ENCODE results near the gene GAA. TPM values are rescaled to one million over a fixed set of nuclear protein-coding genes. Genes with fewer than 3 reads are reported as not detected.

Gene GAA
- total RNA-seq, 2 experiments from 2014 or later, result 16.0 to 18.7 TPM

- CTCF ChIA-PET, result interaction anchor here (1.8 to 2.5 kb wide), 4 partner anchors 12 to 76 kb away, joined by 4 to 26 read pairs (median 22); no protein-coding TSS in a partner anchor
- H3K27ac Mint-ChIP-seq, result no peak overlapping the region
Measured at GRCh38 chr17:80100035-80100323, 1.4 kb upstream of the GAA start.

GRCh38 chr17:80101946-80102663, 724 bp downstream of the GAA start:
- Mint-ChIP-seq H3K4me3 (peak overlapping the region; percentile 81), H3K27ac (peak overlapping the region; percentile 76), H3K9me3 (no peaks in the 10 kb centered on the region), H3K27me3 (peaks cover 3% of the 10 kb centered on the region), H3K4me1 (peaks cover 29% of the 10 kb centered on the region), H3K36me3 (ENCODE audit: low read depth) (no peaks in the 10 kb centered on the region)
- DNase-seq, result no peak
- CTCF ChIA-PET, result interaction anchor here (0.6 to 2.5 kb wide), 66 partner anchors 8 to 1002 kb away, joined by 3 to 26 read pairs (median 4); partner anchors contain the start of genes EIF4A3, ENDOV and RNF213
- POLR2A ChIA-PET, result interaction anchor here (1.0 to 1.8 kb wide), 15 partner anchors 10 to 710 kb away, joined by 3 to 19 read pairs (median 4); partner anchors contain the start of gene CBX8

More at GRCh38 chr17:80100035-80100323, 1.4 kb upstream of the GAA start:
- H3K36me3 Mint-ChIP-seq (ENCODE audit: low read depth), result no peaks in the 10 kb centered on the region
- H3K4me3 Mint-ChIP-seq, result peak overlapping the region; percentile 81
- H3K4me1 Mint-ChIP-seq, result peaks cover 29% of the 10 kb centered on the region
- POLR2A ChIA-PET, result interaction anchor here (1.8 kb wide), 1 partner anchor 164 kb away, joined by 9 read pairs; no protein-coding TSS in a partner anchor
- DNase-seq, result no peak
- no peaks in the 10 kb centered on the region for H3K9me3 Mint-ChIP-seq
- H3K27me3 Mint-ChIP-seq, result peaks cover 3% of the 10 kb centered on the region

GRCh38 chr17:80102664-80103448, 1.5 kb downstream of the GAA start:
- ChIA-PET POLR2A (interaction anchor here (1.6 to 1.7 kb wide), 2 partner anchors 43 to 49 kb away, joined by 4 to 19 read pairs; no protein-coding TSS in a partner anchor), CTCF (no interaction called here)
- Mint-ChIP-seq H3K36me3 (ENCODE audit: low read depth) (no peaks in the 10 kb centered on the region), H3K27me3 (peaks cover 3% of the 10 kb centered on the region), H3K27ac (no peak overlapping the region), H3K4me1 (peaks cover 29% of the 10 kb centered on the region), H3K9me3 (no peaks in the 10 kb centered on the region), H3K4me3 (peak overlapping the region; percentile 81)
- no peak for DNase-seq

- no peaks in the 10 kb centered on the region for H3K36me3 Mint-ChIP-seq (ENCODE audit: low read depth)
- CTCF ChIA-PET, result no interaction called here
- H3K4me3 Mint-ChIP-seq, result peak overlapping the region; percentile 40
Measured at GRCh38 chr17:80103449-80104085, 2.2 kb downstream of the GAA start.

GRCh38 chr17:80104321-80104955, 3.1 kb downstream of the GAA start:
- Mint-ChIP-seq H3K36me3 (ENCODE audit: low read depth) (no peaks in the 10 kb centered on the region), H3K27me3 (peaks cover 3% of the 10 kb centered on the region), H3K9me3 (no peaks in the 10 kb centered on the region), H3K4me1 (peaks cover 29% of the 10 kb centered on the region), H3K4me3 (no peak overlapping the region), H3K27ac (no peak overlapping the region)
- ChIA-PET CTCF (interaction anchor here (0.6 kb wide), 1 partner anchor 25 kb away, joined by 5 read pairs; no protein-coding TSS in a partner anchor), POLR2A (interaction anchor here (0.9 kb wide), 1 partner anchor 41 kb away, joined by 3 read pairs; no protein-coding TSS in a partner anchor)
- no peak for DNase-seq

More at GRCh38 chr17:80103449-80104085, 2.2 kb downstream of the GAA start:
- peaks cover 3% of the 10 kb centered on the region for H3K27me3 Mint-ChIP-seq
- no peak for DNase-seq
- H3K9me3 Mint-ChIP-seq, result no peaks in the 10 kb centered on the region
- no peak overlapping the region for H3K27ac Mint-ChIP-seq
- peaks cover 29% of the 10 kb centered on the region for H3K4me1 Mint-ChIP-seq
- POLR2A ChIA-PET, result interaction anchor here (0.9 kb wide), 1 partner anchor 42 kb away, joined by 3 read pairs; no protein-coding TSS in a partner anchor

GRCh38 chr17:80104956-80105375, 3.6 kb downstream of the GAA start:
- Mint-ChIP-seq H3K27ac (no peak overlapping the region), H3K4me1 (peaks cover 24% of the 10 kb centered on the region), H3K36me3 (ENCODE audit: low read depth) (no peaks in the 10 kb centered on the region), H3K4me3 (no peak overlapping the region), H3K27me3 (peaks cover 3% of the 10 kb centered on the region), H3K9me3 (no peaks in the 10 kb centered on the region)
- no peak for DNase-seq
- POLR2A ChIA-PET, result no interaction called here
- CTCF ChIA-PET, result no interaction called here

GRCh38 chr17:80105762-80106161, 4.4 kb downstream of the GAA start:
- Mint-ChIP-seq H3K27ac (no peak overlapping the region), H3K27me3 (no peaks in the 10 kb centered on the region), H3K4me1 (peaks cover 16% of the 10 kb centered on the region), H3K36me3 (ENCODE audit: low read depth) (no peaks in the 10 kb centered on the region), H3K9me3 (no peaks in the 10 kb centered on the region), H3K4me3 (no peak overlapping the region)
- DNase-seq, result no peak
- CTCF ChIA-PET, result no interaction called here
- POLR2A ChIA-PET, result no interaction called here

GRCh38 chr17:80106176-80106575, 4.8 kb downstream of the GAA start:
- ChIA-PET CTCF (no interaction called here), POLR2A (no interaction called here)
- Mint-ChIP-seq H3K36me3 (ENCODE audit: low read depth) (no peaks in the 10 kb centered on the region), H3K9me3 (no peaks in the 10 kb centered on the region), H3K4me3 (no peak overlapping the region), H3K4me1 (peaks cover 13% of the 10 kb centered on the region), H3K27me3 (no peaks in the 10 kb centered on the region), H3K27ac (no peak overlapping the region)
- DNase-seq, result no peak

- H3K27ac Mint-ChIP-seq, result no peak overlapping the region
- CTCF ChIA-PET, result no interaction called here
- H3K9me3 Mint-ChIP-seq, result no peaks in the 10 kb centered on the region
- DNase-seq, result no peak
- peaks cover 12% of the 10 kb centered on the region for H3K4me1 Mint-ChIP-seq
- POLR2A ChIA-PET, result interaction anchor here (1.3 kb wide), 1 partner anchor 39 kb away, joined by 3 read pairs; no protein-coding TSS in a partner anchor
- H3K36me3 Mint-ChIP-seq (ENCODE audit: low read depth), result no peaks in the 10 kb centered on the region
- H3K27me3 Mint-ChIP-seq, result no peaks in the 10 kb centered on the region
- no peak overlapping the region for H3K4me3 Mint-ChIP-seq
Measured at GRCh38 chr17:80106751-80107150, 5.4 kb downstream of the GAA start.

- CTCF ChIA-PET, result no interaction called here
- H3K4me1 Mint-ChIP-seq, result peaks cover 6% of the 10 kb centered on the region
- DNase-seq, result no peak
- POLR2A ChIA-PET, result interaction anchor here (1.3 kb wide), 1 partner anchor 38 kb away, joined by 3 read pairs; no protein-coding TSS in a partner anchor
- H3K9me3 Mint-ChIP-seq, result no peaks in the 10 kb centered on the region
- no peak overlapping the region for H3K27ac Mint-ChIP-seq
- H3K27me3 Mint-ChIP-seq, result no peaks in the 10 kb centered on the region
- no peak overlapping the region for H3K4me3 Mint-ChIP-seq
- H3K36me3 Mint-ChIP-seq (ENCODE audit: low read depth), result no peaks in the 10 kb centered on the region
Measured at GRCh38 chr17:80107231-80108021, 6.0 kb downstream of the GAA start.

- POLR2A ChIA-PET, result interaction anchor here (1.3 kb wide), 1 partner anchor 37 kb away, joined by 3 read pairs; no protein-coding TSS in a partner anchor
Measured at GRCh38 chr17:80108036-80108971, 6.9 kb downstream of the GAA start.

More at GRCh38 chr17:80108036-80108971, 6.9 kb downstream of the GAA start:
- no peak overlapping the region for H3K4me3 Mint-ChIP-seq
- peaks cover 1% of the 10 kb centered on the region for H3K4me1 Mint-ChIP-seq
- no peaks in the 10 kb centered on the region for H3K36me3 Mint-ChIP-seq (ENCODE audit: low read depth)
- DNase-seq, result no peak
- H3K9me3 Mint-ChIP-seq, result no peaks in the 10 kb centered on the region
- H3K27me3 Mint-ChIP-seq, result no peaks in the 10 kb centered on the region
- H3K27ac Mint-ChIP-seq, result no peak overlapping the region
- CTCF ChIA-PET, result no interaction called here
